Liver (tissue), 9 donors: ENCODE data around the gene MAP1S. TPM values are rescaled to one million over a fixed set of nuclear protein-coding genes. Genes with fewer than 3 reads are reported as not detected.

Experiments
- DNase-seq: peaks from one replicate; pipeline ENCODE4 v3.0.0-alpha.2; 2017; ENCODE audit warnings: low spot score
- H3K27ac ChIP-seq, 2 donors: one replicate each; pipeline ENCODE4 v1.7.0; 2013; ENCODE audit warnings: inconsistent platforms in 2 of 2, low read length in 2 of 2, control low read depth in 1 of 2, low read depth in 1 of 2, mild to moderate bottlenecking in 1 of 2
- H3K27me3 ChIP-seq, 4 donors: one replicate each; pipeline versions ENCODE4 v1.6.1 to v1.7.0; 2013; ENCODE audit warnings: low read length in 3 of 4, inconsistent platforms in 1 of 4, mild to moderate bottlenecking in 1 of 4, moderate library complexity in 1 of 4; ENCODE audit not compliant: control insufficient read depth in 4 of 4, insufficient read depth in 4 of 4
- H3K36me3 ChIP-seq, 4 donors: one replicate each; pipeline versions ENCODE4 v1.6.1 to v1.7.0; 2013; ENCODE audit warnings: low read length in 3 of 4, mild to moderate bottlenecking in 3 of 4, low read depth in 1 of 4, moderate library complexity in 1 of 4; ENCODE audit not compliant: control insufficient read depth in 4 of 4, insufficient read depth in 3 of 4
- H3K4me1 ChIP-seq, 4 donors: one replicate each; pipeline versions ENCODE4 v1.6.1 to v1.7.0; 2013; ENCODE audit warnings: low read length in 3 of 4, mild to moderate bottlenecking in 3 of 4, moderate library complexity in 1 of 4; ENCODE audit not compliant: control insufficient read depth in 4 of 4, insufficient read depth in 4 of 4
- H3K4me3 ChIP-seq, 3 donors: one replicate each; pipeline versions ENCODE4 v1.6.1 to v1.7.0; 2013; ENCODE audit warnings: low read length in 3 of 3, control low read depth in 1 of 3, low read depth in 1 of 3, mild to moderate bottlenecking in 1 of 3
- H3K9ac ChIP-seq, 2 donors: one replicate each; pipeline ENCODE4 v1.7.0; 2013; ENCODE audit warnings: low read length in 2 of 2, mild to moderate bottlenecking in 2 of 2, moderate library complexity in 2 of 2, control low read depth in 1 of 2, low read depth in 1 of 2
- H3K9me3 ChIP-seq, 4 donors: one replicate each; pipeline versions ENCODE4 v1.6.1 to v1.7.0; 2013; ENCODE audit warnings: low read length in 3 of 4; ENCODE audit not compliant: control insufficient read depth in 4 of 4
- FOXA1 ChIP-seq: IDR thresholded peaks from 2 replicates; pipeline ENCODE4 v1.6.1; 2016; ENCODE audit warnings: antibody characterized with exemption
- GABPA ChIP-seq, 2 donors: IDR thresholded peaks in 1 of 2; conservative IDR thresholded peaks in 1 of 2; 2 replicates each; pipeline ENCODE4 v1.6.1; 2016; ENCODE audit warnings: antibody characterized with exemption in 2 of 2, mild to moderate bottlenecking in 1 of 2, moderate library complexity in 1 of 2
- HNF4A ChIP-seq, 2 donors: conservative IDR thresholded peaks; 2 replicates each; pipeline ENCODE4 v1.6.1; 2016; ENCODE audit warnings: antibody characterized with exemption in 2 of 2, mild to moderate bottlenecking in 2 of 2
- NR2F2 ChIP-seq: IDR thresholded peaks from 2 replicates; pipeline ENCODE4 v1.6.1; 2016; ENCODE audit warnings: antibody characterized with exemption
- RAD21 ChIP-seq, 2 donors: IDR thresholded peaks; 2 replicates each; pipeline ENCODE4 v1.6.1; 2016; ENCODE audit warnings: antibody characterized with exemption in 2 of 2, mild to moderate bottlenecking in 2 of 2
- RXRA ChIP-seq, 2 donors: IDR thresholded peaks; 2 replicates each; pipeline ENCODE4 v1.6.1; 2017 to 2018; ENCODE audit warnings: antibody characterized with exemption in 2 of 2, mild to moderate bottlenecking in 1 of 2
- TAF1 ChIP-seq: conservative IDR thresholded peaks from 2 replicates; pipeline ENCODE4 v1.6.1; 2016; ENCODE audit warnings: antibody characterized with exemption, mild to moderate bottlenecking
- YY1 ChIP-seq: IDR thresholded peaks from 2 replicates; pipeline ENCODE4 v1.6.1; 2016; ENCODE audit warnings: antibody characterized with exemption, mild to moderate bottlenecking
- WGBS: extraction: QIAGEN DNeasy Blood & Tissue Kit; methylation state at CpG from one replicate; pipeline ENCODE4 v1.1.7; 2013; 5-methylcytosine and 5-hydroxymethylcytosine counted together
- polyA plus RNA-seq, 2 donors: library from polyadenylated mRNA; stranded (reverse) in 1 of 2; unstranded in 1 of 2; fragments of 200-250 nt in 1 of 2; fragments of >200 nt in 1 of 2; fragmentation: Nextera tagmentation in 1 of 2; extraction: Ambion mirVana in 1 of 2; gene quantifications; one replicate each; pipeline versions ENCODE4 v1.2.1 to v1.2.3, GENCODE V29; 2013 to 2015
- total RNA-seq, 2 donors: library from RNA; depleted of rRNA; stranded (reverse); fragments of >200 nt; gene quantifications; one replicate each; pipeline ENCODE4 v1.2.3, GENCODE V29; 2014
- TF ChIP-seq, protein P1 (sequence below): IDR thresholded peaks from 2 replicates; pipeline ENCODE4 v1.6.1; 2016; ENCODE audit warnings: antibody characterized with exemption, mild to moderate bottlenecking
- TF ChIP-seq, protein P2 (sequence below): fragments of 150-350 bp; IDR thresholded peaks from 2 replicates; pipeline ENCODE4 v1.5.1; 2017; ENCODE audit warnings: improper control_type of control experiment, low read depth, low read length; ENCODE audit not compliant: missing input control
- TF ChIP-seq, protein P3 (sequence below): IDR thresholded peaks from 2 replicates; pipeline ENCODE4 v1.6.1; 2016; ENCODE audit warnings: antibody characterized with exemption
- donor health status: healthy.
- donor health status: healthy.
- donor health status: healthy.
- donor health status: healthy.
- donor health status: healthy.

Gene MAP1S
- total and polyA plus RNA-seq, 4 donors: 8.2 to 20.3 (median 10.6) TPM

DNA sequence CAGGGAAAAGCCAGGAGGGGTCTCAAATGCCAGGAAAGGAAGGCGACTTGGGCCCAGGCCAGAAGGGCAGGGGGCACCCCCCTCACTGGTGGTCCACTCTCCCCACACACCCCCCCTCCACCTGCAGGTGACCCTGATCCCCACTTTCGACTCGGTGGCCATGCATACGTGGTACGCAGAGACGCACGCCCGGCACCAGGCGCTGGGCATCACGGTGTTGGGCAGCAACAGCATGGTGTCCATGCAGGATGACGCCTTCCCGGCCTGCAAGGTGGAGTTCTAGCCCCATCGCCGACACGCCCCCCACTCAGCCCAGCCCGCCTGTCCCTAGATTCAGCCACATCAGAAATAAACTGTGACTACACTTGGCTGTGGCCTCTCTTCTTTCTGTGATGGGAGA is 14.9 kb downstream of the MAP1S start (continued):
- TF ChIP-seq, protein P1, sequence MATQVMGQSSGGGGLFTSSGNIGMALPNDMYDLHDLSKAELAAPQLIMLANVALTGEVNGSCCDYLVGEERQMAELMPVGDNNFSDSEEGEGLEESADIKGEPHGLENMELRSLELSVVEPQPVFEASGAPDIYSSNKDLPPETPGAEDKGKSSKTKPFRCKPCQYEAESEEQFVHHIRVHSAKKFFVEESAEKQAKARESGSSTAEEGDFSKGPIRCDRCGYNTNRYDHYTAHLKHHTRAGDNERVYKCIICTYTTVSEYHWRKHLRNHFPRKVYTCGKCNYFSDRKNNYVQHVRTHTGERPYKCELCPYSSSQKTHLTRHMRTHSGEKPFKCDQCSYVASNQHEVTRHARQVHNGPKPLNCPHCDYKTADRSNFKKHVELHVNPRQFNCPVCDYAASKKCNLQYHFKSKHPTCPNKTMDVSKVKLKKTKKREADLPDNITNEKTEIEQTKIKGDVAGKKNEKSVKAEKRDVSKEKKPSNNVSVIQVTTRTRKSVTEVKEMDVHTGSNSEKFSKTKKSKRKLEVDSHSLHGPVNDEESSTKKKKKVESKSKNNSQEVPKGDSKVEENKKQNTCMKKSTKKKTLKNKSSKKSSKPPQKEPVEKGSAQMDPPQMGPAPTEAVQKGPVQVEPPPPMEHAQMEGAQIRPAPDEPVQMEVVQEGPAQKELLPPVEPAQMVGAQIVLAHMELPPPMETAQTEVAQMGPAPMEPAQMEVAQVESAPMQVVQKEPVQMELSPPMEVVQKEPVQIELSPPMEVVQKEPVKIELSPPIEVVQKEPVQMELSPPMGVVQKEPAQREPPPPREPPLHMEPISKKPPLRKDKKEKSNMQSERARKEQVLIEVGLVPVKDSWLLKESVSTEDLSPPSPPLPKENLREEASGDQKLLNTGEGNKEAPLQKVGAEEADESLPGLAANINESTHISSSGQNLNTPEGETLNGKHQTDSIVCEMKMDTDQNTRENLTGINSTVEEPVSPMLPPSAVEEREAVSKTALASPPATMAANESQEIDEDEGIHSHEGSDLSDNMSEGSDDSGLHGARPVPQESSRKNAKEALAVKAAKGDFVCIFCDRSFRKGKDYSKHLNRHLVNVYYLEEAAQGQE: no peak
- TF ChIP-seq HNF4A (conservative IDR thresholded peaks at IDR 0.05): no peak

DNA sequence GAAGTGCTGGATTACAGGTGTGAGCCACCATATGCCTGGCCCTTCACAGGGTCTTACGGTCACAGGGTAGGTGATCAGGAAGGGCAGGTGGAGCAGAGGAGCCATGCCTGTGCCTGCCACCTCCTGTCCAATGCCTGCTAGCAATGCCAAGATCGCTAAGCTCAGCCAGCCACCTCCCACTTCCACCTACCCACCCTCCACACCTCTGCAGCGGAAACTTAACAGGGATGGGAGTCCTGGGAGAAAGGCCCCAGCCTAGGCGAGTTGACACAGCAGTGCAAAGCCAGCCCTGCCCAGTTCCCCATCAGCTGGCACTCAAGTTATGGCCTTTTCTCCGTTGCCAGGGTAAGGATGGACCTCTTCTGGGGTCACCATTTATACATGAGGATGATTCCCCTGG is 16.1 kb downstream of the MAP1S start:
- H3K27me3 ChIP-seq: no peaks in the 10 kb centered on the region
- no peak overlapping the region for H3K9ac ChIP-seq
- no peaks in the 10 kb centered on the region for H3K9me3 ChIP-seq
- no peaks in the 10 kb centered on the region for H3K4me1 ChIP-seq
- 98% methylated on average over 5 of the region's 5 CpGs for WGBS
- H3K4me3 ChIP-seq: no peak overlapping the region
- TF ChIP-seq, protein P1: no peak
- no peak for TF ChIP-seq NR2F2
- TF ChIP-seq, protein P2, sequence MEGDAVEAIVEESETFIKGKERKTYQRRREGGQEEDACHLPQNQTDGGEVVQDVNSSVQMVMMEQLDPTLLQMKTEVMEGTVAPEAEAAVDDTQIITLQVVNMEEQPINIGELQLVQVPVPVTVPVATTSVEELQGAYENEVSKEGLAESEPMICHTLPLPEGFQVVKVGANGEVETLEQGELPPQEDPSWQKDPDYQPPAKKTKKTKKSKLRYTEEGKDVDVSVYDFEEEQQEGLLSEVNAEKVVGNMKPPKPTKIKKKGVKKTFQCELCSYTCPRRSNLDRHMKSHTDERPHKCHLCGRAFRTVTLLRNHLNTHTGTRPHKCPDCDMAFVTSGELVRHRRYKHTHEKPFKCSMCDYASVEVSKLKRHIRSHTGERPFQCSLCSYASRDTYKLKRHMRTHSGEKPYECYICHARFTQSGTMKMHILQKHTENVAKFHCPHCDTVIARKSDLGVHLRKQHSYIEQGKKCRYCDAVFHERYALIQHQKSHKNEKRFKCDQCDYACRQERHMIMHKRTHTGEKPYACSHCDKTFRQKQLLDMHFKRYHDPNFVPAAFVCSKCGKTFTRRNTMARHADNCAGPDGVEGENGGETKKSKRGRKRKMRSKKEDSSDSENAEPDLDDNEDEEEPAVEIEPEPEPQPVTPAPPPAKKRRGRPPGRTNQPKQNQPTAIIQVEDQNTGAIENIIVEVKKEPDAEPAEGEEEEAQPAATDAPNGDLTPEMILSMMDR: no peak
- no peak for TF ChIP-seq GABPA (IDR thresholded peaks at IDR 0.05 in 1 of 2, conservative IDR thresholded peaks at IDR 0.05 in 1 of 2)
- no peak for TF ChIP-seq FOXA1
- TF ChIP-seq YY1: no peak
- TF ChIP-seq RAD21 (IDR thresholded peaks at IDR 0.05): no peak
- TF ChIP-seq TAF1: no peak
- no peak for TF ChIP-seq RXRA (IDR thresholded peaks at IDR 0.05)
- TF ChIP-seq, protein P3, sequence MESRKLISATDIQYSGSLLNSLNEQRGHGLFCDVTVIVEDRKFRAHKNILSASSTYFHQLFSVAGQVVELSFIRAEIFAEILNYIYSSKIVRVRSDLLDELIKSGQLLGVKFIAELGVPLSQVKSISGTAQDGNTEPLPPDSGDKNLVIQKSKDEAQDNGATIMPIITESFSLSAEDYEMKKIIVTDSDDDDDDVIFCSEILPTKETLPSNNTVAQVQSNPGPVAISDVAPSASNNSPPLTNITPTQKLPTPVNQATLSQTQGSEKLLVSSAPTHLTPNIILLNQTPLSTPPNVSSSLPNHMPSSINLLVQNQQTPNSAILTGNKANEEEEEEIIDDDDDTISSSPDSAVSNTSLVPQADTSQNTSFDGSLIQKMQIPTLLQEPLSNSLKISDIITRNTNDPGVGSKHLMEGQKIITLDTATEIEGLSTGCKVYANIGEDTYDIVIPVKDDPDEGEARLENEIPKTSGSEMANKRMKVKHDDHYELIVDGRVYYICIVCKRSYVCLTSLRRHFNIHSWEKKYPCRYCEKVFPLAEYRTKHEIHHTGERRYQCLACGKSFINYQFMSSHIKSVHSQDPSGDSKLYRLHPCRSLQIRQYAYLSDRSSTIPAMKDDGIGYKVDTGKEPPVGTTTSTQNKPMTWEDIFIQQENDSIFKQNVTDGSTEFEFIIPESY: no peak
- H3K27ac ChIP-seq: no peak overlapping the region
- DNase-seq: no peak
- peaks cover 10 to 23% (median 19%) of the 10 kb centered on the region in 4 donors for H3K36me3 ChIP-seq
